ENCODE results near the gene CEP112.

- TF ChIP-seq CTCF (IDR thresholded peaks at IDR 0.05; ENCODE audit: low read length) (no peak), EZH2 (optimal IDR thresholded peaks at IDR 0.05; ENCODE audit: low read depth, low read length) (no peak), EZH2phosphoT487 (IDR thresholded peaks at IDR 0.05; ENCODE audit: low read length) (no peak)
These were observed 258.6 kb downstream of the CEP112 start for GRCh38 chr17:65933290-65933689.

Measured in MM.1S (cell line).